ENCODE measurements around the gene STK32C.

DNA sequence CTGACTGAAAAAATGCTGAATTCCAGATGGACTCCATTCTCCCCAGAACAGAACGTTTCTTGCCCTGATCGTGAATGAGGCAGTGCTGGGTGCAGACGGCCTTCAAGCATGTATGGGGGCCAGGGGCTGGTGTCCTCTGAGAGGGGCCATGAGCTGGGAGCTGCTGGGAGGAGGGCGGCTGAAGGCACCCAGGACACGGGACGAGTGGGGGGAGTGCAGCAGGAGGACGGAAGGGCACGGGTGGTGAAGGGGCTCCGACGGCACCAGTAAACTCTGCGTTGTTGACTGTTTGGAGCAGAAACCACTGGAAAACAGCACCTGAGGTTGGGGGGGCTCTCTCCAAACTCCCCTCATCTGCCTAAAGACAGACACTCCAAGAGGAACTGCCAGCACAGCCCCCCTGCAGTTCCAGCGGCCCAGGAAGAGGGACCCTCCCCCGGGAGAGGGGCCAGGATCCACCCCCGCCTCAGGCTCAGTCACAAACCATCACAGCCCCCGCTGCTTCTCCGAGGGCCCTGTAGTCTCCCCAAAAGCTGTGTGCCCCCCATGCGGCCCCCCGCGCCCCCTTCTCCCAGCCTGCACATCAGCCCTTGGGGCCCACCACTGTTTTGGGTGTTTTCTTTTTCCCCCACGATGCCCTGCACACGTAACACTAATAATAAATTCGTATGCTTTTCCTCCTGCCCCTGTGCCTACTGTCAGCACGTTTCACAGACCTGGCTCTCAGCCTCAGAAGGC, 65.5 kb downstream of the STK32C start:
- TF ChIP-seq, protein P1, sequence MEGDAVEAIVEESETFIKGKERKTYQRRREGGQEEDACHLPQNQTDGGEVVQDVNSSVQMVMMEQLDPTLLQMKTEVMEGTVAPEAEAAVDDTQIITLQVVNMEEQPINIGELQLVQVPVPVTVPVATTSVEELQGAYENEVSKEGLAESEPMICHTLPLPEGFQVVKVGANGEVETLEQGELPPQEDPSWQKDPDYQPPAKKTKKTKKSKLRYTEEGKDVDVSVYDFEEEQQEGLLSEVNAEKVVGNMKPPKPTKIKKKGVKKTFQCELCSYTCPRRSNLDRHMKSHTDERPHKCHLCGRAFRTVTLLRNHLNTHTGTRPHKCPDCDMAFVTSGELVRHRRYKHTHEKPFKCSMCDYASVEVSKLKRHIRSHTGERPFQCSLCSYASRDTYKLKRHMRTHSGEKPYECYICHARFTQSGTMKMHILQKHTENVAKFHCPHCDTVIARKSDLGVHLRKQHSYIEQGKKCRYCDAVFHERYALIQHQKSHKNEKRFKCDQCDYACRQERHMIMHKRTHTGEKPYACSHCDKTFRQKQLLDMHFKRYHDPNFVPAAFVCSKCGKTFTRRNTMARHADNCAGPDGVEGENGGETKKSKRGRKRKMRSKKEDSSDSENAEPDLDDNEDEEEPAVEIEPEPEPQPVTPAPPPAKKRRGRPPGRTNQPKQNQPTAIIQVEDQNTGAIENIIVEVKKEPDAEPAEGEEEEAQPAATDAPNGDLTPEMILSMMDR (IDR thresholded peaks at IDR 0.05; ENCODE audit: poor library complexity, severe bottlenecking): no peak
- TF ChIP-seq EZH2 (IDR thresholded peaks at IDR 0.05; ENCODE audit: borderline replicate concordance, insufficient read depth, low read length, poor library complexity, severe bottlenecking): no peak

Measured in neural cell (in vitro differentiated cells).